Mesenchymal stem cell (in vitro differentiated cells and primary cell): ENCODE measurements around the gene HNRNPLL.
A peak's percentile ranks its signal among the peaks of the same experiment; 100 is the strongest.

ENCODE experiments used
- DNase-seq: peaks from one replicate; pipeline ENCODE4 v3.0.0-alpha.2; 2013
- H2AFZ ChIP-seq: one replicate; pipeline ENCODE4 v1.6.1; 2013; ENCODE audit warnings: low read depth, mild to moderate bottlenecking, control low read depth, inconsistent platforms, low read length, moderate library complexity
- H2AK5ac ChIP-seq: 2 replicates; pipeline ENCODE4 v1.6.1; 2013; ENCODE audit warnings: low read length, moderate library complexity, mild to moderate bottlenecking, inconsistent platforms; ENCODE audit not compliant: severe bottlenecking
- H2BK120ac ChIP-seq: one replicate; pipeline ENCODE4 v1.6.1; 2013; ENCODE audit warnings: low read depth, mild to moderate bottlenecking, inconsistent platforms, low read length, moderate library complexity
- H2BK12ac ChIP-seq, 2 experiments: one replicate each; pipeline ENCODE4 v1.6.1; 2013; ENCODE audit warnings: inconsistent platforms in 2 of 2, low read length in 2 of 2, mild to moderate bottlenecking in 2 of 2, moderate library complexity in 2 of 2, control low read depth in 1 of 2
- H2BK15ac ChIP-seq: one replicate; pipeline ENCODE4 v1.6.1; 2013; ENCODE audit warnings: mild to moderate bottlenecking, low read depth, inconsistent platforms; ENCODE audit not compliant: poor library complexity, severe bottlenecking
- H2BK5ac ChIP-seq: 2 replicates; pipeline ENCODE4 v1.6.1; 2013; ENCODE audit warnings: low read depth, mild to moderate bottlenecking, low read length, control low read depth, inconsistent platforms; ENCODE audit not compliant: poor library complexity, severe bottlenecking
- H3K14ac ChIP-seq, 2 experiments: one replicate each; pipeline ENCODE4 v1.6.1; 2013; ENCODE audit warnings: inconsistent platforms in 2 of 2, low read length in 2 of 2, control low read depth in 1 of 2, mild to moderate bottlenecking in 1 of 2, moderate library complexity in 1 of 2
- H3K18ac ChIP-seq, 2 experiments: one replicate each; pipeline ENCODE4 v1.6.1; 2013; ENCODE audit warnings: inconsistent platforms in 2 of 2, low read length in 2 of 2, control low read depth in 1 of 2, low read depth in 1 of 2, mild to moderate bottlenecking in 1 of 2
- H3K23ac ChIP-seq, 2 experiments: one replicate each; pipeline ENCODE4 v1.6.1; 2013; ENCODE audit warnings: inconsistent platforms in 2 of 2, low read length in 2 of 2, mild to moderate bottlenecking in 2 of 2, moderate library complexity in 2 of 2, control low read depth in 1 of 2
- H3K27ac ChIP-seq: 2 replicates; pipeline ENCODE4 v1.5.1; 2013; ENCODE audit warnings: mild to moderate bottlenecking, moderate library complexity, low read length, control low read depth, inconsistent platforms; ENCODE audit not compliant: poor library complexity, severe bottlenecking
- H3K27me3 ChIP-seq, 2 experiments: 2 replicates each; pipeline versions ENCODE4 v1.6.1 to v1.7.0; 2013; ENCODE audit warnings: low read length in 2 of 2, mild to moderate bottlenecking in 2 of 2, moderate library complexity in 2 of 2, control low read depth in 1 of 2, inconsistent platforms in 1 of 2; ENCODE audit not compliant: control insufficient read depth in 1 of 2, insufficient read depth in 1 of 2
- H3K36me3 ChIP-seq, 2 experiments: 2 replicates each; pipeline versions ENCODE4 v1.6.1 to v1.7.0; 2013; ENCODE audit warnings: low read length in 2 of 2, control low read depth in 1 of 2, inconsistent platforms in 1 of 2, low read depth in 1 of 2, mild to moderate bottlenecking in 1 of 2; ENCODE audit not compliant: insufficient read depth in 2 of 2, control insufficient read depth in 1 of 2
- H3K4ac ChIP-seq, 2 experiments: one replicate each; pipeline ENCODE4 v1.6.1; 2013; ENCODE audit warnings: inconsistent platforms in 2 of 2, low read length in 2 of 2, mild to moderate bottlenecking in 2 of 2, moderate library complexity in 2 of 2, control low read depth in 1 of 2, low read depth in 1 of 2
- H3K4me1 ChIP-seq: 2 replicates; pipeline ENCODE4 v1.6.1; 2013; ENCODE audit warnings: low read depth, low read length, control low read depth; ENCODE audit not compliant: control insufficient read depth, insufficient read depth
- H3K4me2 ChIP-seq: 2 replicates; pipeline ENCODE4 v1.6.1; 2013; ENCODE audit warnings: low read length, mild to moderate bottlenecking, inconsistent platforms; ENCODE audit not compliant: poor library complexity, severe bottlenecking
- H3K4me3 ChIP-seq, 2 experiments: 2 replicates each; pipeline versions ENCODE4 v1.5.1 to v1.7.0; 2013; ENCODE audit warnings: low read length in 2 of 2, mild to moderate bottlenecking in 2 of 2, control low read depth in 1 of 2, low read depth in 1 of 2; ENCODE audit not compliant: insufficient read depth in 1 of 2
- H3K79me1 ChIP-seq: replicated peaks from 2 replicates; pipeline ENCODE4 v1.6.1; 2013; ENCODE audit warnings: mild to moderate bottlenecking, control low read depth, low read length, inconsistent platforms; ENCODE audit not compliant: poor library complexity, severe bottlenecking
- H3K9ac ChIP-seq: 2 replicates; pipeline ENCODE4 v1.7.0; 2013; ENCODE audit warnings: mild to moderate bottlenecking, low read length, moderate library complexity
- H3K9me3 ChIP-seq: 2 replicates; pipeline ENCODE4 v1.7.0; 2013; ENCODE audit warnings: mild to moderate bottlenecking, low read length; ENCODE audit not compliant: control insufficient read depth
- H4K8ac ChIP-seq: one replicate; pipeline ENCODE4 v1.6.1; 2013; ENCODE audit warnings: inconsistent platforms, mild to moderate bottlenecking, low read length, moderate library complexity
- H4K91ac ChIP-seq: one replicate; pipeline ENCODE4 v1.6.1; 2013; ENCODE audit warnings: mild to moderate bottlenecking, low read length, inconsistent platforms
- whole genome bisulfite sequencing: methylation state at CpG from one replicate; pipeline ENCODE4 v1.1.7; 2013; ENCODE audit warnings: mixed read lengths; 5-methylcytosine and 5-hydroxymethylcytosine counted together

Gene HNRNPLL

DNA sequence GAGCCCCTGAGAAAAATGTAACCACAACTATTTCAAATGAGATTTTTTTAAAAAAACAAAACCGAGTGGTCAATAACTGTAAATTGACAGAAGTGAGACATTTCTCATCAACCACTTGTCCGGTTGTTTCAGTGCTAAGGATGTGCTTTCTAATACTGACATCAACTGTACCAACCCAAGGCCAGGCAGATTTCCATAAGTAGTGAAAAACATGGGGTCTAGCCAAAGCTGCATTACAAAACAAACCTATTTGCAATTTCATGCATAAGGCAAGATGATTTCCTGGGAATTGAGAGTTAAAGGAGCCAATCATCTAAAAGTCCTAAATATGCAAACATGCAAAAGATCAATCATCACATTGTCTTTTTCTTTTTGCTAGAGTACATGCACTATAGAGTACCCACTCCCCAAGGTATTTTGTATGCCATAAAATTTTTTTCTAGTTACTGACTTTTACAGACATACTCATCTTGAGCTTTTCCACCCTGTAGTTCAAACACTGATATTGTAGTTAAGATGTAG, 22.6 kb downstream of the HNRNPLL start:
- H3K27ac ChIP-seq, result no peak overlapping the region
- H3K9ac ChIP-seq, result no peak overlapping the region
- H3K18ac ChIP-seq, result no peak overlapping the region
- H3K23ac ChIP-seq, result no peak overlapping the region
- H3K4me3 ChIP-seq, result no peak overlapping the region
- no peak overlapping the region for H3K4me2 ChIP-seq
- H2BK12ac ChIP-seq, result no peak overlapping the region
- H3K14ac ChIP-seq, result no peak overlapping the region
- H2BK5ac ChIP-seq, result no peak overlapping the region
- peaks cover 10% of the 10 kb centered on the region for H3K79me1 ChIP-seq
- no peaks in the 10 kb centered on the region for H3K9me3 ChIP-seq
- H3K27me3 ChIP-seq, result no peaks in the 10 kb centered on the region
- no peak overlapping the region for H2AK5ac ChIP-seq
- H2BK15ac ChIP-seq, result no peak overlapping the region
- H4K8ac ChIP-seq, result no peak overlapping the region
- no peak overlapping the region for H4K91ac ChIP-seq
- no peak for DNase-seq
- WGBS, result 90% methylated on average over 2 of the region's 2 CpGs
- H3K4ac ChIP-seq, result no peak overlapping the region
- H3K36me3 ChIP-seq, result peaks cover 8 to 50% of the 10 kb centered on the region in 2 experiments
- no peak overlapping the region for H2AFZ ChIP-seq
- H2BK120ac ChIP-seq, result no peak overlapping the region
- H3K4me1 ChIP-seq, result no peaks in the 10 kb centered on the region

DNA sequence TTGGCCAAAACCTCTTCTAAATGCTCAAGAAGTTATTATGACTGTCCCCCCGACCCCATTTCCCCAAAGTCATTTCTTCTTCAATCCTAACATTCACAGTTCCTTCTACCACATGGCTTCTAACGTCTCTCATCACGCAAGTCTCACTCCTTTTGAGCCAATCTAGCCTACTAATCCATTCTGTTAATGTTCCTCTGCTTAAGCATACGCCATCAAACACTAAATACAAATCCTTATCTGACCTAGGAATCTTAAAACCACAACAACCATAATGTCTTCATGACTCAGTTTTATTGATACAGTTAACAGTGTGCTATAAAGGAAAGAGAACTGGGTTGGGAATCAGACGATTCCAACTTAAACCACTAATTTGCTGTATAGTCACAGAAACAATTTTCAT, 23.9 kb downstream of the HNRNPLL start:
- H3K9ac ChIP-seq, result no peak overlapping the region
- H3K4ac ChIP-seq, result no peak overlapping the region

GRCh38 chr2:38574278-38574677, 28.4 kb downstream of the HNRNPLL start:
- H4K91ac ChIP-seq, result no peak overlapping the region
- H3K4ac ChIP-seq, result no peak overlapping the region
- no peak overlapping the region for H3K23ac ChIP-seq
- no peak overlapping the region for H3K18ac ChIP-seq
- no peak overlapping the region for H2BK120ac ChIP-seq
- no peak overlapping the region for H3K14ac ChIP-seq
- no peak overlapping the region for H2BK15ac ChIP-seq
- no peak overlapping the region for H2AK5ac ChIP-seq
- H3K27ac ChIP-seq, result no peak overlapping the region
- H3K4me2 ChIP-seq, result no peak overlapping the region
- no peak overlapping the region for H4K8ac ChIP-seq
- no peaks in the 10 kb centered on the region for H3K27me3 ChIP-seq
- H3K9ac ChIP-seq, result no peak overlapping the region
- no peak overlapping the region for H3K4me3 ChIP-seq
- H2BK12ac ChIP-seq, result no peak overlapping the region
- H3K9me3 ChIP-seq, result no peaks in the 10 kb centered on the region
- no peak for DNase-seq
- peaks cover 1% of the 10 kb centered on the region for H3K4me1 ChIP-seq
- H2BK5ac ChIP-seq, result no peak overlapping the region
- H3K36me3 ChIP-seq, result peaks cover 4 to 63% of the 10 kb centered on the region in 2 experiments
- peaks cover 9% of the 10 kb centered on the region for H3K79me1 ChIP-seq
- H2AFZ ChIP-seq, result no peak overlapping the region

More for the DNA sequence above, 23.9 kb downstream of the HNRNPLL start:
- Histone ChIP-seq H3K14ac (no peak overlapping the region), H3K4me3 (no peak overlapping the region), H3K36me3 (peaks cover 8 to 50% of the 10 kb centered on the region in 2 experiments), H2BK15ac (no peak overlapping the region), H2AK5ac (no peak overlapping the region), H3K18ac (no peak overlapping the region), H3K27ac (no peak overlapping the region), H2BK5ac (no peak overlapping the region), H3K27me3 (no peaks in the 10 kb centered on the region), H3K4me2 (no peak overlapping the region), H3K23ac (no peak overlapping the region), H4K8ac (no peak overlapping the region), H4K91ac (no peak overlapping the region), H2BK120ac (no peak overlapping the region), H2BK12ac (no peak overlapping the region), H3K9me3 (no peaks in the 10 kb centered on the region), H3K79me1 (peaks cover 8% of the 10 kb centered on the region), H3K4me1 (no peaks in the 10 kb centered on the region), H2AFZ (no peak overlapping the region)
- 90% methylated on average over 4 of the region's 5 CpGs for WGBS
- DNase-seq, result peak; percentile 43

- H2BK15ac ChIP-seq, result no peak overlapping the region
- peak; percentile 43 for DNase-seq
- H3K9ac ChIP-seq, result peak overlapping the region; percentile 50
- no peak overlapping the region for H2AFZ ChIP-seq
- H2BK120ac ChIP-seq, result no peak overlapping the region
- 92% methylated on average over 1 of the region's 1 CpG for WGBS
- H3K79me1 ChIP-seq, result peaks cover 9% of the 10 kb centered on the region
- no peak overlapping the region for H3K18ac ChIP-seq
- no peak overlapping the region for H3K14ac ChIP-seq
- H3K23ac ChIP-seq, result no peak overlapping the region
- H4K8ac ChIP-seq, result no peak overlapping the region
- H3K27me3 ChIP-seq, result no peaks in the 10 kb centered on the region
- H2BK5ac ChIP-seq, result no peak overlapping the region
- H3K36me3 ChIP-seq, result peaks cover 5 to 72% of the 10 kb centered on the region in 2 experiments
- no peak overlapping the region for H3K4me3 ChIP-seq
- H3K4me2 ChIP-seq, result no peak overlapping the region
- H2BK12ac ChIP-seq, result no peak overlapping the region
- peaks cover 1% of the 10 kb centered on the region for H3K4me1 ChIP-seq
- H3K9me3 ChIP-seq, result no peaks in the 10 kb centered on the region
- H2AK5ac ChIP-seq, result no peak overlapping the region
- no peak overlapping the region for H3K4ac ChIP-seq
- H4K91ac ChIP-seq, result no peak overlapping the region
- no peak overlapping the region for H3K27ac ChIP-seq
Measured at GRCh38 chr2:38572167-38572566, 30.6 kb downstream of the HNRNPLL start.
